Measurements from ENCODE around the gene BCAR3. TPM values are rescaled to one million over a fixed set of nuclear protein-coding genes. Genes with fewer than 3 reads are reported as not detected.
"Not testable (repeated sequence)": the region's sequence is repeated elsewhere in the genome, so short reads cannot be mapped to it uniquely, and the experiment has no call there.

Gene BCAR3
- total RNA-seq, 1 donor from 2014 or later: 16.8 TPM

DNA sequence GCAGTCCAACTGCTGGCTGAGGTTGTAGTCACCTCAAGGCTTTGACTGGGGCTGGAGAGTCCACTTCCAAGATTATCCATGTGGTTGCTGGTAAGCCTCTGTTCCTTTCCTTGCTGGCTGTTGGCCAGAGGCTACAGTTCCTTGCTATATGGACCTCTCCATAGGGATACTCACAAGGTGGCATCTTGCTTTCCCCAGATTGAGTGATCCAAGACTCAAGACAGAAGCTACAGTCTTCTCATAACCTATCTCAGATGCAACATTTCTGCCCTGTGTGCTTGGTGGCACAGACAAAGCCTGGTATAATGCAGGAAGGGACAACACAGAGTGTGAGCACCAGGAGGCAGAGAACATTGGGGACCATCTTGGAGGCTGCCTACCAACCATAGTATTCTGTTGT lies 121.9 kb downstream of the BCAR3 start:
- no peak for ATAC-seq
- no peak for DNase-seq (ENCODE audit: low spot score)

DNA sequence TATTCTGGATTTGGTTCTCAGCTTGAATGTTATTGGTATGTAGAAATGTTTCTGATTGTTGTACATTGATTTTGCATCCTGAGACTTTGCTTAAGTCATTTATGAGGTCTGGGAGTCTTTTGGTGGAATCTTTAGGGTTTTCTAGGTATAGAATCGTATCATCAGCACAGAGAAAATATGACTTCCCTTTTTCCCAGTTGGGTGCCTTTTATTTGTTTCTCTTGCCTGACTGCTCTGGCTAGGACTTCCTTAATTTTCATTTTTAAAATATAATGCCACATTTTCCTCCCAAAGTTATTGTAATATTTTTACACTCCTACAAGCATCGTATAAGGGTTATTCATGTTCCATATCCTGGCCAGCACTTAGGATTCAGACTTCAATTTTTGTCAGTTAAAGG lies 122.6 kb downstream of the BCAR3 start:
- DNase-seq (ENCODE audit: low spot score) (no peak), ATAC-seq (no peak)

GRCh38 chr1:93556291-93556690 lies 125.3 kb downstream of the BCAR3 start:
- ATAC-seq: no peak
- DNase-seq (ENCODE audit: low spot score): no peak

GRCh38 chr1:93554883-93555872 lies 126.5 kb downstream of the BCAR3 start:
- ATAC-seq: peak; percentile 53
- no peak for DNase-seq (ENCODE audit: low spot score)

- ATAC-seq: peak; percentile 52
- not testable (repeated sequence) for DNase-seq (ENCODE audit: low spot score)
These were observed 127.6 kb downstream of the BCAR3 start for GRCh38 chr1:93553886-93554490.

GRCh38 chr1:93552741-93553455 lies 128.7 kb downstream of the BCAR3 start:
- ATAC-seq (no peak), DNase-seq (ENCODE audit: low spot score) (no peak)

- DNase-seq (ENCODE audit: low spot score) (no peak), ATAC-seq (no peak)
These were observed 131.8 kb downstream of the BCAR3 start for GRCh38 chr1:93549811-93550210.

- DNase-seq (ENCODE audit: low spot score) (no peak), ATAC-seq (no peak)
These were observed 132.5 kb downstream of the BCAR3 start for GRCh38 chr1:93549131-93549530.

GRCh38 chr1:93546162-93546863 lies 135.3 kb downstream of the BCAR3 start:
- DNase-seq (ENCODE audit: low spot score) (no peak), ATAC-seq (no peak)

DNA sequence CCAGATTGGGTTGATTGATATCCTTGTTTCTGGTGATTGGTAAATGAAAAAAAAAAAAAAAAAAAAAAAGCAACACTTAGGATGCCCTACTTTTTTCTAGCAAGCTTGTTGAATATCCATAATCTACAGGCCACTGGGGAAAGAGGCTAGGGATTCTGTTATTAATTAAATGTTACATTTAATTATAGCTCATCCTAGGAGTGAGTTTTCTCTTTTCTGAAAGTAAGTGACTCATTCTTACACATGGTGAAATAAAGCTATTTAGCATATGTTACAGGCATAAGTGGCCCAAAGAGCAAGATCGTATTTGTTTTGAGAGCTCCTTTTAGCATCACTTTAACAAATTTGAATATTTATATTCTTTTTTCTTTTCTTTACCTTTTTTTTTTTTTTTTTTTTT lies 139.2 kb downstream of the BCAR3 start:
- ATAC-seq: no peak

DNA sequence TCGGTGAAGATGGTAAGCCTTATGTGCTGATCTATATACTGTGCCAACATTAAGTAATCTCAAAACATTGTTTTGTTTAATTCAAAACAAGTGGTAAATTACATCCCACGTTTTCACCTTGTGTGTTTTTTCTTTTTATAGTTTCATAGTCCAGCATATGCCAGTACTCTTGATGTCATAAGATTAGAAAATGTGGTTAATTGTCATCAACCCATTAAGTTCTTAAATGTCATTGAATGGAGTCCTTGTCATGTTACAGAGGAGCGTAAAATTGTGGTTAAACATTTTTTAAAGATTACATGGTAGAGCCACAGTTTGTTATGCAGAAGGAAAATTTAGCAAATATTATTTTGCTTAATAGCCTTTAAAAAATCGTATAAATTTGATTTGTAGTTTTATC lies 140.6 kb downstream of the BCAR3 start:
- ATAC-seq (no peak), DNase-seq (ENCODE audit: low spot score) (no peak)

More for the DNA sequence above, 139.2 kb downstream of the BCAR3 start:
- no peak for DNase-seq (ENCODE audit: low spot score)

DNA sequence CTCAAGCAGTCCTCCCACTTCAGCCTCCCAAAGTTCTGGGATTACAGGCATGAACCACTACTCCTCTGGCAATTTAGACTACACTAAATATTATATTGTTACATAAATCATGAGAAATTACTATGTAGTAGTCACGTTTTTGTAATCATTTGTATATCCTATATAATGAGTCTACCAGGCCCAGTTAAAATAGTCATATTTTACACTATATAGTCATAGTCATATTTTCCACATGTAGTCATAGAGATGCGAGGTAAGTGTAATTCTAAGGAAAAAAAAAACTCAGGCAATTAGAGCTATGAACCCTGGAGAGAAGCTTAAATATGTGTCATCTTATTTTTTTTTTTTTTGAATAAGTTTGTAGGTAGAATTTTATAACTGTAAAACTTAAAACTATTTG lies 143.7 kb downstream of the BCAR3 start:
- ATAC-seq: no peak
- no peak for DNase-seq (ENCODE audit: low spot score)

- ATAC-seq (no peak), DNase-seq (ENCODE audit: low spot score) (no peak)
These were observed 144.2 kb downstream of the BCAR3 start for GRCh38 chr1:93537396-93537795.

DNA sequence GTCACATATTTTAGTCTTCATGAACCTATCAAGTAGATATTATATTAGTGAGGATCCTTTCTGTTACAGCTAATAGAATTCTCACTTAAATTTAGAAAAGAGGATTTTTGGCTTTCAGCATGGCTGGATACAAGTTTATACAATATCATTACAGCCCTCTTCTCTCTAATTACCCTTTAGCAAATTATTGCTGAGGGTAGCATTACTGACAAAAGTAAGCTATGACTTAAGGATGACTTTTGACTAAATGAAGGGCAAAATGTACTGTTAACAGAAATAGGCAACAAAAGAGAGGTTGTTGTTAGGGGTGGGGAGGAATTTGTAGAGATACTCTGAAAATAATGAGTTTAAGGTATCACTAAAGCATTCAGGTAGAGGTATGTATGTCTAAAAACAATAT lies 148.0 kb downstream of the BCAR3 start:
- ATAC-seq: no peak
- DNase-seq (ENCODE audit: low spot score): no peak

GRCh38 chr1:93532780-93533378 lies 148.8 kb downstream of the BCAR3 start:
- ATAC-seq (no peak), DNase-seq (ENCODE audit: low spot score) (no peak)

DNA sequence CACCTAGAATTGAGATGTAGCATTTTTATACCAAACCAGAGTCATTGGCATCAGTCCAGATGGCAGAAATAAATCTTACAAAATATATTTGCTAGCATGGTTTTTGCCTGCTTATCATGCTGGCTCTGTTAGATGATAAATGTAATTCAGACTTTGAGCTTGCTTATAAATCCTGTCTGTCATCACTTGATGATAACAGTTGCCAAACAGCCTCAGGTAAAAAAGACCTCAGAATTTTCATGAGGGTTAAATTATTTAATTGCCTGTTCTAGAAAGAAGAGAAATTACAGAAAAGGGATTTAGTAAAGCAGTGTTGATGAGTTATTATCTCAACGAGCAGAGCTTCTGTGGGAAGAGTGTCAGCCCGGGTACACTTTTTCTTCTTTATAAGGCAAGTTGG lies 150.4 kb downstream of the BCAR3 start:
- ATAC-seq (peak; percentile 77), DNase-seq (ENCODE audit: low spot score) (no peak)

DNA sequence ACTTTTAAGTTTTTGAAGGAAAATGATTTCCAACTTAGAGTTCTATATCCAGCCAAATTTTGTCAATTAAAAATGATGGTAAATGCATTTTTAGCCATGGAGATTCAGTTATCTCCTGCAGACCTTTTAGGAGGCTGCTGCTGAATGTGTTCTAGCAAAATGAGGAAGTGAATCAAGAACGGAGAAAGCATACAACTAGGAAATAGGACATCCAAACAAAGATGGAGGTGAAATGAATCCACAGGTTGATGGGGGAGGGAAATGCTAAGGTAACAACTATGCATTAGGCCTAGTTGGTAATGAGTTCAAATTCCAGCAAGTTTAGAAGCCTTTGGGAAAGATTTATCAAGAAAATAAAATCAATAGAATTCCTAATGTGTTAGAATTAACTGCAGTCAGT lies 153.2 kb downstream of the BCAR3 start:
- DNase-seq (ENCODE audit: low spot score): no peak

GRCh38 chr1:93526431-93526830 lies 155.2 kb downstream of the BCAR3 start:
- ATAC-seq (no peak), DNase-seq (ENCODE audit: low spot score) (no peak)

More for the DNA sequence above, 153.2 kb downstream of the BCAR3 start:
- no peak for ATAC-seq

DNA sequence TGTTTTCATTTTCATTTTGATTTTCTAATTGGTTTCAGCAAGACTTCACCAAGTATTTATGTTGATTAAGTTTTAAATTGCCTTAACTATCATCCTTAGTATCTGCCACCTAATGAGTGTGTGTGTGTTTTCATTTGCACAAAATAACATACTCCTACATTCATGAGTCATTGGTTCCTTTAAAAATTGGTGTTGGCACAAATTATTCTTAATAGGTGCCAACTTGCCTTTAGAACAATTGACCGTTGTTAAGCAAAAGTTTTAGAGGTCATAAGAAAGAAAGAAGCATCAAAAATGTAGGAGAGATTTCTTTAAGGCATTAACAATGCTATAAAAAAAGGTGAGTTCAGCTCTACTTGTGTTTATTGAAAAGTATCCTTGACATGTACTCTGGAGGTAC lies 156.2 kb downstream of the BCAR3 start:
- DNase-seq (ENCODE audit: low spot score): no peak
- no peak for ATAC-seq

- DNase-seq (ENCODE audit: low spot score) (no peak), ATAC-seq (no peak)
These were observed 158.9 kb downstream of the BCAR3 start for GRCh38 chr1:93522721-93523120.

- no peak for DNase-seq (ENCODE audit: low spot score)
- no peak for ATAC-seq
These were observed 160.0 kb downstream of the BCAR3 start for GRCh38 chr1:93521618-93522017.
